CMK (cell line): Measurements from ENCODE around the gene WDR27.
"Not testable (repeated sequence)": the region's sequence is repeated elsewhere in the genome, so short reads cannot be mapped to it uniquely, and the experiment has no call there.

ENCODE experiments used
- DNase-seq: peaks from one replicate; pipeline ENCODE4 v3.0.0-alpha.2; 2010; ENCODE audit warnings: low read depth

Gene WDR27

GRCh38 chr6:169474362-169474761 is 227.5 kb downstream of the WDR27 start:
- DNase-seq = no peak

DNA sequence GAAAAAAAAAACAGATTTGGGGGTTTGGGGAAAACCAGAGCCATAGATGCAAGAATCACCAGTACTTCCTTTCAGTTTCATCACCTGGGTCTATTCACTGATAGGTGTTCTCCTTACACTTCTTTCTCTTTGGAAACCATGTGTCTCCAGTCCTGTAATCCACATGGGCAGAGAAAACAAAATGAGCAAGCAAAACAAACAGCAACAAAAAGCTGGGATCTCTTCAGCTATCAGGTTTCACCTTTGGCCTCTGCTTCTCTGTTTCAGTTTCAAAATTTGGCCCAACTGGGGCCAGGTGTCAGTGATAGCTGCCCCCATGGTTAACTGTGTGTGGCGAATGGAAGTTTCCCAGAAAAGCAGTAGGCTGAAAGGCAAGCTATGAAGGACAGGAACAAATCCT is 228.2 kb downstream of the WDR27 start:
- DNase-seq = no peak

DNA sequence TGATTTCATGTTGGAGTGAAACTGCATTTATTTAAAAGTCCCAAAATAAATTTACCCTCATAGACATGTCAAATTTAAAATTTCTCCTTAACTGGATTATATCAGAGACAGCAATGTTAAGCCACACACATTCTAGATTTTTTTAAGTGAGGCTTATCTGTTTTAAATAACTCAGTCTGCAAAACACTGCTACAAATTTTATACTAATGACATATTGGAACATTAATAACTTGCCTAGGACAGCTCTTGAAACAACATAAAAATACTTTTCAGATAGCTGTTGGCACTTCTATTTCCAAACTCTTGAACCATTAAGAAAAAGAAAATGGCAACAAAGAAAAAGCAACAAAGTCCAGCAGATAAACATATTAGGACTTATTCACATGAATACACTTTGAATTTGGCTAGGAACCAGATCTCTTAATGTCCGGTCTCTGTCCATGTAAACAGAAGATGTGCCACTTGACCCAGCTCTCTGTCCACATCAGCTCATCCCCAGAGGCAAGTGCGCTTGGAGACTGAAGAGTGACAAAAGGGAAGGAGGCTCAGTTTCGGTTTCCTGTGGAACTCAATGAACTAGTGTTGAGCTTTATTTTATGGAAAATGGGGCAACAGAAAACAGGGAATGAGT is 228.9 kb downstream of the WDR27 start:
- DNase-seq = no peak

DNA sequence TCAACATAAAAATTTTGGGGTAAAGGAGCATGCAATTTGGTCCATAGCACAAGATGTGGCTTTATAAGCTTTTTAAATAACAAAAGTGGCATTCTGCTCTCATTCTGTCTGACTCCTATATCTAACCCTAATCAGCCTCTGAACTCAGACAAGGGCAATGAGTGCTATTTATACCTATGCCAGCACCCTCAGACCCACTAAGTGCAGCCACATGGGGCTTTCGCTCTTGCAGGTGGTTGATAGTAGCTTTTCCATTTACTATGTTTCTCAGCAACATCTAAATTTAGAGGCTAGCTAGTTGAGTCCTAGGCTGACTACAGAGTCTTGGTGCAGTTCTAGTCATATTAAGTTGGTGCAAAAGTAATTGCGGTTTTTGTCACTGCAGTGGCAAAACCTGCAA is 231.0 kb downstream of the WDR27 start:
- no peak for DNase-seq

DNA sequence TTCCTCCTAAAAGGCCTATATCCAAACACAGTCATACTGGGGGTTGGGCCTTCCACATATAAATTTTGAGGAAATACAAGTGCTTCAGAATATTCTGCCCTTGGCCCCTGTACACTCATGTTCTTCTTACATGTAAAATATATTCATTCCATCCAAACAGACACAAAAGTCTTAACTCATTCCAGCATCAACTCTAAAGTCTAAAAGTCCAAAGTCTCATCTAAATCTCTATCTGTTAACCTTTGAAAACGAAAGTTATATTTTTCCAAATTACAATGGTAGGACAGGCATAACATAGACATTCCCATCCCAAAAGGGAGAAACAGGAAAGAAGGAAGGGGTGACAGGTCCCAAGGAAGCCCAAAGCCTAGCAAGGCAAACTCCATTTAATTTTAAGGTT is 232.8 kb downstream of the WDR27 start:
- no peak for DNase-seq

DNA sequence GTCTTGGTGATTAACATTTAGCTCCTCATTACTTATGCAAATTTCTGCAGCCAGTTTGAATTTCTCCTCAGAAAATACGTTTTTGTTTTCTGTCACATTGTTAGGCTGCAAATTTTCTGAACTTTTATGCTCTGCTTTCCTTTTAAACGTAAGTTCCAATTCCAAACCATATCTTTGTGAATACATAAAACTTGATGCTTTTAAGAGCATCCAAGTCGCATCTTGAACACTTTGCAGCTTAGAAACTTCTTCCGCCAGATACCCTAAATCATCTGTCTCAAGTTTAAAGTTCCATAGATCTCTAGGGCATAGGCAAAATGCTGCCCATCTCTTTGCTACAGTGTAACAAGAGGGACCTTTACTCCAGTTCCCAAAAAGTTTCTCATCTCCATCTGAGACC is 234.1 kb downstream of the WDR27 start:
- DNase-seq = not testable (repeated sequence)

DNA sequence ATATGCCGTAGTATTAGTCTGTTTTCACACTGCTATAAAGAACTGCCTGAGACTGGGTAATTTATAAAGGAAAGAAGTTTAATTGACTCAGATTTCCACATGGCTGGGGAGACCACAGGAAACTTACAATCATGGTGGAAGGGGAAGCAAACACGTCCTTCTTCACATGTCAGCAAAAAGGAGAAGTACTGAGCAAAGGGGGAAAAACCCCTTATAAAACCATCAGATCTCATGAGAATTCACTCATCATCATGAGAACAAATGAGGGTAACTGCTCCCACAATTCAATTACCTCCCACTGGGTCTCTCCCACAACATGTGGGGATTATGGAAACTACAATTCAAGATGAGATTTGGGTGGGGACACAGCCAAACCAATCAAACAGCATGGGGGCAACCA is 235.6 kb downstream of the WDR27 start:
- DNase-seq = not testable (repeated sequence)

DNA sequence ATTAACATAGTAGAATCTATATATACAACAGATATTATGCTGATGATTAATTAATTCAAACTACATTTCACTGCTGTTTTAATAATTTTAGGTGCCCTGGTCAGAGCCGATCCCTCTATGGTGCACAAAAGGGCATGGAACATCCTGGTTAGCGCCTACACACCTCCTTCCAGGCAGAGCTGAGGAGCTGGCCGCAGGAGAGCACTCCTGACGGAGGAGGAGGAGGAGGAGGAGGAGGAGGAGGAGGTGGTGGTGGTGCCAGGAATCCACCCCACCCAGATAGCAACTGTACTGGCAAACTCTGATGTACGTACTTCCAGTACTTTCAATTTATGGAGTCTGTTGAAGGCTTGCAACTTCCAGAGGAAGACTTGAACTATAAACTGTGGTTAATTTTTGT is 244.1 kb downstream of the WDR27 start:
- no peak for DNase-seq

DNA sequence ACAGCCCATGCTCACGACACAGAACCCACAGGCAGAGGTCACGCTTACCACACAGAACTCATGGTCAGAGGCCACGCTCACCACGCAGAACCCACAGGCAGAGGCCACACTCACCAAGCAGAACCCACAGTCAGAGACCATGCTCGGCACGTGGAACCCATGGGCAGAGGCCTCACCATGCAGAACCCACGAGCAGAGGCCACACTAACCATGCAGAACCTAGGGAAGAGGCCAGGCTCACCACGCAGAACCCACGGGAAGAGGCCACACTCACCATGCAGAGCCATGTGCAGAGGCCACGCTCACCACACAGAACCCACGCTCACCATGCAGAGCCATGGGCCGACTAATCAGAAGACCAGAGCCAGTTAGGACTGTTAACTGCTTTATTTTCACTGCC is 245.0 kb downstream of the WDR27 start:
- no peak for DNase-seq

- DNase-seq = no peak
Observed at GRCh38 chr6:169455470-169455869, 246.4 kb downstream of the WDR27 start.

- no peak for DNase-seq
Observed at GRCh38 chr6:169454872-169455204, 247.0 kb downstream of the WDR27 start.

GRCh38 chr6:169454204-169454871 is 247.5 kb downstream of the WDR27 start:
- DNase-seq = no peak

DNA sequence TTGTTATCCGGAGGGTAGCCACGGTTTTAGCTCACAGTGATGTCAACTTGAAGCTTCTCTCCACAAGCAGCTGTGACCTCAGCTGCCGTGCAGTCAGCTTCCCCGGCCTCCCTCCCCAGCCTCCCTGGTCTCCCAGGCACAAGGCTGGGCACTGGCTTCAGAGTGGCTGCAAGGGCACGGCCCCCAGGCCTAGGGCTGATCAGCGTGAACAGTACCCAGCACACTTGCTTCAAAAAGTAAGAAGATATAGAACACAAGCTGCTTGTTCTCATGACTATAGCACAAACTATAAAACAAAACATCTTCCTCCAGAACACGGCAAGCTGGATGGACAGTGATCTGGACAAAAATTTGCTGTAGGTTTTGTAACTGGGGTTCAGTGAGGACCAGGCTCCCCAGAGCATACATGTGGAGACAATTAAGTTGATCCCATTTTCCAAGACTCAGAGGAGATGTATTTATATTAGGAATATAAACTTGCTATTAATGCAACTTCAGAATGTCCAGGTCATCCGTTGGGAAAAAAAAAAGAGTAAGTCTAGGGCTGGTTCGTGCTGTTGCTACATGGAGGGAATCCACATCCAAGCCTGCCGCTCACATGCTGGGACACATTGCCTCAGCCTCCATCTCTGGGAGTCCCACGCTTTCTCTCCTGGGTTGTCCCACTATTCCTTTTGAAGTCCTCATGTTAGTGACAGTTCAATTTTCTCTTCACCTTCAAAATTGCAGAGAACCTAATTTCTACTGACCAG is 248.8 kb downstream of the WDR27 start:
- DNase-seq = no peak

DNA sequence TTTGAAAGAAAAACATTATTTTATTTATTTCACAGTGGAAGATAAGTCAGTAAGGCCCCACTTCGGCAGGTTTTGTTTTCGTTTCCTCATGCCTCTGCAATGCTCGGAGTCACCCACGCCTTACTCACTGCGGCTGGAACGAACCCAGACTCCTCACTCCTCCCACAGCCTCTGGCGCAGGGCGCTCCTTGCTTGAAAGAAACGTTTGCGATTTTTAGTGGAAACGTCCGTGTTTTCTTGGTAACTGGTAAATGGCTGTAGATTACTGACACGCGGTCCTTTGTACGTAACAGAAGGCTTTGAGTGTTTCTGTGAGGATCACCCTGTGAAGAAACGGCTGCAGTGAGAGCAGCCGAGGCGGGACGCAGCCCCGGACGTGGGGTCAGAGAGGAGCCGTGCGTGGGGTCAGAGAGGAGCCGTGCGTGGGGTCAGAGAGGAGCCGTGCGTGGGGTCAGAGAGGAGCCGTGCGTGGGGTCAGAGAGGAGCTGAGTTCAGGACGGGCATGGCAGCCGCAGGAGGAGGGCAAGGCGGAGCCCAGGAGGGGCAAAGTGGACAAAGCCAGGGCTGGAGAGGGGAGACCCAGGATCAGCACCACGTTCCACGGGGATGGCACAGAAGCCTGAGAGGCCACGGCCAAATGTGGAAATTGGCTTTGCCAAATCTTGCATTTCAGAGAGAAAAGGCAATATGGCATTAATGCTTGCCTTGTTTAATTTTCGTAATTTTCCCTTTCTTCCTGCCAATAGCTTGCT is 249.5 kb downstream of the WDR27 start:
- no peak for DNase-seq

DNA sequence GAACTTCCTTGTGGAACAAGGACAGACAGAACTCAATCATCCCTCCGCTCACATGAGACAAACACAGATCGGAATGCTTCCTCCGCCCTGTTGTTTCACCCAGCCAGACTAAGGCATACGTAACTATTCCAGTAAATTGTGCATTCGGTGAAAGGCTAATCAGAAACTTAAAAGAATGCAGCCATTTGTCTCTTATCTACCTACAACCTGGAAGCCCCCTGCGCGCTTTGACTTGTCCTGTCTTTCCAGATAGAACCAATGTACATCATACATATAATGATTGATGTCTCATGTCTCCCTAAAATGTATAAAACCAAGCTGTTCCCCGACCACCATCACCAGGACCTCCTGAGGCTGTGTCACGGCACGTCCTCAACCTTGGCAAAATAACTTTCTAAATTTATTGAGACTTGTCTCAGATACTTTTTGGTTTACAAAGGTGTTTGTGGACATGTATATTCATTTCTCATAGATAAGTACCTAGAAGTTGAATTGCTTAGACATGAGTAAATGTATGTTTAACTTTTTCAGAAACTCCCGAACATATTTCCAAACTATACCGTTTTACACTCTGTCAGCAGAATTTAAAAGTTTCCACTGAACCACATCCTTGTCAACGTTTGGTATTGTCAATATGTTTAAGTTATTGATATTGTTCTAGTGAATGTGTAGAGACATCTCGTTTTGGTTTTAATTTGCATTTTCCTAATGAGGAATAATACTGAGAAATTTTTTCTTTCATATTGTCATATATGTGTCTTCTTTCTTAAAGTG is 250.6 kb downstream of the WDR27 start:
- DNase-seq = no peak

- no peak for DNase-seq
Observed at GRCh38 chr6:169450097-169450496, 251.7 kb downstream of the WDR27 start.

DNA sequence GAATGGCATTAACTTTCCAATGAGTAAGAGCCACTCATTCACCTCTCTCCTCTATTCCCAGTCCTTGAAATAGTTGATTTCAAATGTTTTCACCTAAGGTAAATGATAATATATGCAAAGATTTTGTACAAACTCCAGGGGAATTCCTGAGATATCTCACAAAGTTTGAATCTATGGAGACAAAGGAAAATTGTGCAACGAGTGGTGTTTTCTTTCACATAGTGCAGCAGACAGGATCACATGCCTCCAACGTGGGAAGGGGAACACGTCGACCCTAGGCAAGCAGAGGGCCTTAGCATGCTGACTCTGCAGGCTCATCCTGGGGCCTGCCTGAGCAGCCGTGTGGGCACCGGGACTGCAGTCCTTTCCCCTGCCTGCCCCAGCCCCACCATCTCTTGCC is 252.6 kb downstream of the WDR27 start:
- DNase-seq = no peak

DNA sequence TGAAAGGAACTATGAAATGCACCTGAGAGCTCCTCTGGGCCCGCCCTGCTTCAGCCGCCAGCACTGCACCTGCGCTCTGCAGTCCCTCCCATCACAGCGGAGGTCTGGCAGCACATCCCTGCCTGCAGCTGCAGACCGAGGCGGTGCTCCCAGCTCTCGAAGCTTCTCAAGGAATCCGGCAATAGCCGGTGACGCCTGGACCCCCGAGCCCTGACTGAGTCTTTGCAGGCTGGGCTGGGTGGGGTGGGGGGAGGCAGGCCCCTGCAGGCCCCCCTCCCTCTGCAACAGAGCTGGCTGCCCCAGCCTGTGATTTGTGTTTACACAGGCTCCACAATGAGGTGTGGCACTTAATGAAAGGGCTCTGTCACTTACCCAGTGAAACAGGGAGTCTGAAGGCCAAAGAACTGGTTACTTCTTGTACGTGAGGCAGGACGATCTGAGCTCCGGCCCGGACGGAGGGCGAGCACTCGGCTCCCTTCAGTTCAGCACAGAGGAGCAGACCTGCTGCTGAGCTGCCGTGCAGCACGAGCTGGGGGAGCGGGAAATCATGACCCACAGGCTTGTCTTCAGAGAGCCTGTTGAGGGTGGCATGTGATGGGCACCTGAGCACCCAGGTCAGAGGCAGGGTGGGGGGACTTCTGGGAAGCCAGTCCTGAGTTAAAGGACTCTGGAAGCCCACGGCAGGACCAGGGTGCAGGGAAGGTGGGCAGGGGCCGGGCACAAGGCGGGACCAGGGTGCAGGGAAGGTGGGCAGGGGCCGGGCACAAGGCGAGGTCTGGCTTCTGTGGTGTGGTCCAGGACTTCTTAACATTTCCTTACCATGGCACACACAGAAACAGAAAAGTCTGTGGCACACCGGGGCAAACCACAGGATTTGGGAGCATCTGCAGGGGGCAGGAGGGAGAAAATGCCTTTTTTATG is 255.9 kb downstream of the WDR27 start:
- no peak for DNase-seq

GRCh38 chr6:169445227-169445626 is 256.6 kb downstream of the WDR27 start:
- no peak for DNase-seq

DNA sequence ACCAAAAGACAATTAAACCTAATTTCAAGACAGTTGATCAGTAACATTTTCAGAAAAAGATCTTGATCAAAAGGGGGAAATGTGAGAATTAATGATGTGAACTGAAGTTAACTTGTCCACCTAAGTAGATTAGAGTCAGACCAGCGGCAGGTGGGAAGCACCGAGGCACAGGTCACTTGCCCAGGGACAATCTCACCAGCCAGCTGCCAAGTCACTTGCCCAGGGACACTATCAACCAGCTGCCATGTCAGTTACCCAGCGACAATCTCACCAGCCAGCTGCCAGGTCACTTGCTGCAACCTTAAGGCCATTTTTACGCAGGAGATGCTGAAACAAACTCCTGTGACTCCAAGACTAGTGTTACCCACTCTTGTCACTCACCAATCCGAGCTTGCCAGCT is 260.5 kb downstream of the WDR27 start:
- no peak for DNase-seq

- no peak for DNase-seq
Observed at GRCh38 chr6:169439710-169440109, 262.1 kb downstream of the WDR27 start.
